GM19395 (cell line): Measurements from ENCODE around the gene ASB11.

ENCODE experiments used
- ATAC-seq: cut with Tn5 transposase; IDR thresholded peaks from one replicate; pipeline ENCODE4 v1.9.1; 2021; ENCODE audit warnings: mild to moderate bottlenecking, moderate library complexity; ENCODE audit not compliant: unreplicated experiment

Gene ASB11

DNA sequence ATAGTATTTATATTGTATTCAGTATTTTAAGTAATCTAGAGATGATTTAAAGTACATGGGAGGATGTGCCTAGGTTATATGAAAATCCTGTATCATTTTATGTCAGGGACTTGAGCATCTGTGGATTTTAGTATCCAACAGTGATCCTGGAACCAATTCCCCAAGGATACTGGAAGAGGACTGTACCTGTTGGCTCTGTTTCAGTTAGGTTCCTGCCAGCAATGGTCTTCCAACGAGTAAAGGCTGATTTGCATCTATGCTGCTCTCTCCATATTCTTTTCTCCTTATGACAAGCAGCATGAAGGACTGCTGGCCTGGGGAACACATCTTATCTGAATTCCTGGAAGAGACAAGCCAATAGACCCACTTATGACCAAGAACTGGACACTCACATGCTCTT lies 80.4 kb downstream of the ASB11 start:
- ATAC-seq, result no peak

DNA sequence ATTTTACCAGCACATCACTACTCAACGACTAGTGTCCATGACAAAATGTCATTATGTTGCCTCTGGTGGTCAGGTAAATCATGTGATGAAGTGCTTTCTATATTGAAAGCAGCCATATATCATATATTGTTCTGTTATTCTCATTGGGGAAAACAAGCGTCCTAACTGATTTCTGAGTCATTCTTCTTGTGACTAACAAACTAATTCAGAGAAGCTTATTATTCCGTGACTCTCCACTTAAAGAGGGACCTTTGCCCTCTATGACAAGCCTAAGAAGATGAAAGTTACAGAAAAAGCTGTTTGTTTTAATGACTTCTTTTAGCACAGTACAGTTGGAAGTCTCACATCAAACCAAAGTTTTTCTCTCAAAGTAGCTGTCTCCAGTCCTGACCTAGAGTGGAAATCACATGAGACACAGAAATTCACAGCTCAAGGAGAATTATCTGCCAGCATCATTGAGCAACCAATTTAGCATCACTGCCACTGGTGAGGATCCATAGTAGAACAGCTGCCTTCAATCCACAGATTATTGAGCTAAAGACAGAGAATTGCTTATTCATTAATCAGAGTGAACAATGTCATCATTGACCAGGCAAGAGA lies 81.9 kb downstream of the ASB11 start:
- no peak for ATAC-seq
